Nephron (organoid): ENCODE data around the gene KIAA1671.
"Not testable (repeated sequence)": the region's sequence is repeated elsewhere in the genome, so short reads cannot be mapped to it uniquely, and the experiment has no call there.

Experiments
- H3K27ac Mint-ChIP-seq, 3 experiments: 2 replicates each; pipeline ENCODE4 v1.8.0; 2020; ENCODE audit warnings: mixed read lengths in 3 of 3, mild to moderate bottlenecking in 2 of 3, moderate library complexity in 1 of 3
- H3K27me3 Mint-ChIP-seq: 2 replicates; pipeline ENCODE4 v1.8.0; 2021; ENCODE audit warnings: low read depth, mild to moderate bottlenecking, moderate library complexity, mixed read lengths
- H3K36me3 Mint-ChIP-seq: 2 replicates; pipeline ENCODE4 v1.8.0; 2020; ENCODE audit warnings: low read depth, mixed read lengths
- H3K4me1 Mint-ChIP-seq: 2 replicates; pipeline ENCODE4 v1.8.0; 2020; ENCODE audit warnings: mixed read lengths
- H3K4me3 Mint-ChIP-seq, 3 experiments: 2 replicates each; pipeline ENCODE4 v1.8.0; 2020; ENCODE audit warnings: mild to moderate bottlenecking in 3 of 3, mixed read lengths in 3 of 3, moderate library complexity in 2 of 3
- H3K9me3 Mint-ChIP-seq: 2 replicates; pipeline ENCODE4 v1.8.0; 2020; ENCODE audit warnings: mixed read lengths
- TF ChIP-seq, protein P1 (sequence below), 3 experiments: fragments of 200-600 bp; sonication (generic); IDR thresholded peaks; one replicate each; pipeline ENCODE4 v1.5.0; 2021; ENCODE audit warnings: antibody characterized with exemption in 3 of 3; ENCODE audit not compliant: unreplicated experiment in 3 of 3

Gene KIAA1671

DNA sequence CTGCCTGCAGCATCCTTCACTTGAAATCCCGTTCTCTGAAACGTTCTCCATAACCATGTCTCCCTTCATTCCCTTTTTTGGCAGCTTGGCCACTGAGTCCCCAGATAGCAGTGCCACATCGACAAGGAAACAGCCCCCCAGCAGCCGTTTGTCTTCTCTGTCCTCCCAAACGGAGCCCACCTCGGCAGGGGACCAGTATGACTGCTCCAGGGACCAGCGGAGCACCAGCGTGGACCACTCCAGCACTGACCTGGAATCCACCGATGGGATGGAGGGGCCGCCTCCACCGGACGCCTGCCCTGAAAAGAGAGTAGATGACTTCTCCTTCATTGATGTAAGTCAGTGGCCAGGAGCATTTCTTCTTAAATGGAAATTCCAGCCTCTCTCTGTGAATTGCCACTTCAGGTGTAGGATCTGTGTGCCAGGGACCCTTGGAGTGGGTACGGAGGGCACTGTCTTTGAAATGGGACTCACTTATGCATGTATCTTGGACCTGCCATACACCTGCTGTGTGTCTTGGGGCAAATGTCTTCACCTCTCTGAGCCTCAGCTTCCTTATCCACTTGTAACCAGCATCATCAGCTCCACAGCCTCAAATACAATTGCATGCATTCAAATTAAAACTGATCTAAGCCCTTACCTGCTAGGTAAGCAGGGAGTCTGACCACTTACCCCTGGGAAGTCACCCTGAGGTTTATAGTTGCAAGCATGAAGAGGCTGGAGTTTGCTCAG lies 221.8 kb downstream of the KIAA1671 start:
- H3K27ac Mint-ChIP-seq: no peak overlapping the region
- peaks cover under 1% of the 10 kb centered on the region for H3K9me3 Mint-ChIP-seq
- peaks cover 28% of the 10 kb centered on the region for H3K36me3 Mint-ChIP-seq
- H3K4me1 Mint-ChIP-seq: no peaks in the 10 kb centered on the region
- H3K4me3 Mint-ChIP-seq: no peak overlapping the region
- no peaks in the 10 kb centered on the region for H3K27me3 Mint-ChIP-seq
- TF ChIP-seq, protein P1, sequence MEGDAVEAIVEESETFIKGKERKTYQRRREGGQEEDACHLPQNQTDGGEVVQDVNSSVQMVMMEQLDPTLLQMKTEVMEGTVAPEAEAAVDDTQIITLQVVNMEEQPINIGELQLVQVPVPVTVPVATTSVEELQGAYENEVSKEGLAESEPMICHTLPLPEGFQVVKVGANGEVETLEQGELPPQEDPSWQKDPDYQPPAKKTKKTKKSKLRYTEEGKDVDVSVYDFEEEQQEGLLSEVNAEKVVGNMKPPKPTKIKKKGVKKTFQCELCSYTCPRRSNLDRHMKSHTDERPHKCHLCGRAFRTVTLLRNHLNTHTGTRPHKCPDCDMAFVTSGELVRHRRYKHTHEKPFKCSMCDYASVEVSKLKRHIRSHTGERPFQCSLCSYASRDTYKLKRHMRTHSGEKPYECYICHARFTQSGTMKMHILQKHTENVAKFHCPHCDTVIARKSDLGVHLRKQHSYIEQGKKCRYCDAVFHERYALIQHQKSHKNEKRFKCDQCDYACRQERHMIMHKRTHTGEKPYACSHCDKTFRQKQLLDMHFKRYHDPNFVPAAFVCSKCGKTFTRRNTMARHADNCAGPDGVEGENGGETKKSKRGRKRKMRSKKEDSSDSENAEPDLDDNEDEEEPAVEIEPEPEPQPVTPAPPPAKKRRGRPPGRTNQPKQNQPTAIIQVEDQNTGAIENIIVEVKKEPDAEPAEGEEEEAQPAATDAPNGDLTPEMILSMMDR (IDR thresholded peaks at IDR 0.05; ENCODE audit: unreplicated experiment in 3 of 3): no peak

DNA sequence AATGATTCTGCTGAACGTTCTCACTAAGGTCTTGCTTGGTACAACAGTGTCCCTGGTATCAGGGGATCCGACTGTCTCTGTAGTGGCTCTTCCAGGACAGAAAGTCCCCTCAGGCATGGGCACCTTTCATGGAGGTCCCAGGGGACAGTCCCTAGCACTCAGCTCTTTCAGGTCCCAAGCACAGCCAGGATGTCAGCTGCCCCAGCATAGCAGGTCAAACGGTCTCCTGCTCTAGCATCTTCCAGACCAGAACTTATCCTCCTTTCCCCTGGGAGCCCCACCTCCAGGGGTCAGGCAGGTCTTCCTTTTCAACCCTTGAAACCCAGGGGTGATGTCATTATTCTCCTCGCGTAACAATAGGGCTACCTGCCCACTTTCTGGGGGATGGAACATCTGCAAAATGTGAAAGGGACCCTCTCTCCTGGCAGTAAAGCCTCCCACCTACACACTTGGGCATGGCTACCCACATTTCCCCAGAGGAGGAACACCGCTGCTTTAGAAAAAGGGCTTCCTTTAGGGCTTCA lies 222.4 kb downstream of the KIAA1671 start:
- TF ChIP-seq, protein P1 (IDR thresholded peaks at IDR 0.05; ENCODE audit: unreplicated experiment in 3 of 3): no peak
- Mint-ChIP-seq H3K27me3 (no peaks in the 10 kb centered on the region), H3K4me1 (no peaks in the 10 kb centered on the region), H3K4me3 (no peak overlapping the region), H3K9me3 (peaks cover 6% of the 10 kb centered on the region), H3K27ac (no peak overlapping the region), H3K36me3 (peaks cover 34% of the 10 kb centered on the region)

DNA sequence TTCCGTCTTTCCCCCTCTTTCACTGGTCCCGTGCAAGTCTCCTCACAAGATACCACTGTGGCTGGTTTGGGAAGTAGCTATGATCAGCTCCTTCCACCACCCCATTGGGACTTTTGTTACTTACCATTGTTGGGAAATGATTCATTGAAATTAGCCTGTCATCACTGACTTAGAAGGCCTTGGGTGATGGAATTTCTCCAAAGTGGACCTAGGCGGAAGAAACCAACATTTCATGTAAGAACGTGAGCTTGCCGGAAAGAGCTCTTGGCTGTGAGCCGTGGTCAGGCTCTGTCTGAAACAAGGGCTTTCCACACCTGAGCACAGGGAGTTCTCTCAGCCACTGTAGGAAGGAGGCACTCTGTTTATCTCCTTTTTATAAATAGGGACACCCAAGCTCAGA lies 223.7 kb downstream of the KIAA1671 start:
- H3K9me3 Mint-ChIP-seq: peaks cover 7% of the 10 kb centered on the region
- TF ChIP-seq, protein P1 (IDR thresholded peaks at IDR 0.05; ENCODE audit: unreplicated experiment in 3 of 3): no peak
- H3K27ac Mint-ChIP-seq: no peak overlapping the region
- H3K36me3 Mint-ChIP-seq: peaks cover 37% of the 10 kb centered on the region
- no peaks in the 10 kb centered on the region for H3K4me1 Mint-ChIP-seq
- no peak overlapping the region for H3K4me3 Mint-ChIP-seq
- no peaks in the 10 kb centered on the region for H3K27me3 Mint-ChIP-seq

DNA sequence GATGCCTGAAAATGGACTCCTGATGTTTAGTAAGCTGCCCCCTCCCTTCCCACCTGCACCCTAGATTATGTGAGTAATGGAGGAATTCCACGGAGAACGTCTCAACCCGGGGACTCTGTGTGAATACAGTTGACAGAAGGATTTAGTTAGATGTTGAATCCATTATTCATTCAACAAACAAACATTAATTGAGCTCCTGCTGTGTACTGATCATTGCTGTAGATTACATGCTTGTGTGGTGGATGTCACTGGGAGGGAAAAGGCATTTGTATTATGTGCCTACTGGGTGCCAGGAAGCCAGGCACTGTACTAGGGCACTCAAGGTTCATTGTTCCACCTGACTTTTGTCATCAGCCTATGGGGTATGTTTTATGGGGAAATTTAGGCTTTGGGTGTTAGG lies 224.3 kb downstream of the KIAA1671 start:
- H3K36me3 Mint-ChIP-seq: peaks cover 42% of the 10 kb centered on the region
- no peaks in the 10 kb centered on the region for H3K27me3 Mint-ChIP-seq
- H3K9me3 Mint-ChIP-seq: peaks cover 7% of the 10 kb centered on the region
- TF ChIP-seq, protein P1 (IDR thresholded peaks at IDR 0.05; ENCODE audit: unreplicated experiment in 3 of 3): no peak
- H3K27ac Mint-ChIP-seq: no peak overlapping the region
- H3K4me3 Mint-ChIP-seq: no peak overlapping the region
- no peaks in the 10 kb centered on the region for H3K4me1 Mint-ChIP-seq

DNA sequence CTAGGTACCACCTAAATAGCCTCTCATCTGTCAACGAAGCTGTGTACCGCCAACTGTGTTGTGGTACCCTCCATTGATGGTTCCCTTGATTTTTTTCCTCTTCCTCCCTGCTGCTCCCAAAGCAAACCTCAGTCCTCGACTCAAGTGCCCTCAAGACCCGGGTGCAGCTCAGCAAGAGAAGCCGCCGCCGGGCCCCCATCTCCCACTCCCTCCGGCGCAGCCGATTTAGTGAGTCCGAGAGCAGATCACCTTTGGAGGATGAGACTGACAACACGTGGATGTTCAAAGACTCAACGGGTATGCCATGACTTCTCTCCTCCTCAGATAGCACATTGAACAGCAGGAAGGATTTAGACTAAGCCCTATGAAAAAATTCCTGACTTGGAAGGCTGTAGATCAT lies 224.7 kb downstream of the KIAA1671 start:
- Mint-ChIP-seq H3K9me3 (peaks cover 7% of the 10 kb centered on the region), H3K4me1 (no peaks in the 10 kb centered on the region), H3K36me3 (peaks cover 42% of the 10 kb centered on the region), H3K4me3 (no peak overlapping the region), H3K27me3 (no peaks in the 10 kb centered on the region), H3K27ac (no peak overlapping the region)
- TF ChIP-seq, protein P1 (IDR thresholded peaks at IDR 0.05; ENCODE audit: unreplicated experiment in 3 of 3): no peak

DNA sequence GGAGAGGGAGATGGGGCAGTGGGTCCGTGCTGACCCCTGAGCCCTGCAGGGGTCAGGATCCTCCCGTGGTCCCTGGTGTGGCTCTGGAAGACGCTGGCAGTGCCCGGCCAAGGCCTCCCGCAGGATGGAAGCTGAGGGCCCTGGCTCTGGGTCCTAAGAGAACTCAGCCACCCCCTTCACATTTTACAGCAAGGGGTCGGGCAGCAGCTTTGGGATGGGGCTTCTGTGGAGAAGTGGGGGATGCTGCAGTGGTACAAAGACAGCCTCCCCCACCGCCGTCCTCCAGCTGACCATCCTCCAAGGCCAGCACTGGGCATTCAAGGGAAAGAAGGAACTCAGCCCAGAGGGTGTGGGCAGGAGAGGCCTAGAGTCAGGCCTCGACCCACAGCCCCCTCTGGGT lies 225.4 kb downstream of the KIAA1671 start:
- Mint-ChIP-seq H3K4me1 (no peaks in the 10 kb centered on the region), H3K36me3 (peaks cover 40% of the 10 kb centered on the region), H3K27ac (no peak overlapping the region), H3K9me3 (peaks cover 7% of the 10 kb centered on the region), H3K27me3 (no peaks in the 10 kb centered on the region), H3K4me3 (no peak overlapping the region)
- TF ChIP-seq, protein P1 (IDR thresholded peaks at IDR 0.05; ENCODE audit: unreplicated experiment in 3 of 3): no peak

DNA sequence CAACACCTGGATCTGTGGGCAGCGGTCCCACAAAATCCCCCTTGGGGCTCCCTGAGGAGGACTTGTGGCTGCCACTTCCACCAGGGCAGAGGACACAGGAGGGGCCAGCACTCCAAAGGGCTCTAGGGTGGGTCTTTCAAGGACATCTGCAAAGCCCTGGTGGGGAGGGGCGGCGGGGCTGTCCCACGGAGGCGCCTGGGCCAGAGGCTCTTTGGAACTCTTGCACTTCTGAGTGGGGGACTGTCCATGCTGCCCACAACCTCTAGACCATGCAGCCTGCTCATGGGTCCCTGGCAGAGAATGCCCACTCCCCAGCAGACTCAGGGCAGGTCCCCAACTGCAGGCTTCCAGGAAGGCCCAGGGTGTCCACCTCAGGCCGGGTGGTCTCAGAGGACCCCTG lies 225.8 kb downstream of the KIAA1671 start:
- not testable (repeated sequence) for H3K27me3 Mint-ChIP-seq, H3K27ac Mint-ChIP-seq, H3K4me1 Mint-ChIP-seq, H3K9me3 Mint-ChIP-seq, H3K4me3 Mint-ChIP-seq
- H3K36me3 Mint-ChIP-seq: peaks cover 42% of the 10 kb centered on the region

DNA sequence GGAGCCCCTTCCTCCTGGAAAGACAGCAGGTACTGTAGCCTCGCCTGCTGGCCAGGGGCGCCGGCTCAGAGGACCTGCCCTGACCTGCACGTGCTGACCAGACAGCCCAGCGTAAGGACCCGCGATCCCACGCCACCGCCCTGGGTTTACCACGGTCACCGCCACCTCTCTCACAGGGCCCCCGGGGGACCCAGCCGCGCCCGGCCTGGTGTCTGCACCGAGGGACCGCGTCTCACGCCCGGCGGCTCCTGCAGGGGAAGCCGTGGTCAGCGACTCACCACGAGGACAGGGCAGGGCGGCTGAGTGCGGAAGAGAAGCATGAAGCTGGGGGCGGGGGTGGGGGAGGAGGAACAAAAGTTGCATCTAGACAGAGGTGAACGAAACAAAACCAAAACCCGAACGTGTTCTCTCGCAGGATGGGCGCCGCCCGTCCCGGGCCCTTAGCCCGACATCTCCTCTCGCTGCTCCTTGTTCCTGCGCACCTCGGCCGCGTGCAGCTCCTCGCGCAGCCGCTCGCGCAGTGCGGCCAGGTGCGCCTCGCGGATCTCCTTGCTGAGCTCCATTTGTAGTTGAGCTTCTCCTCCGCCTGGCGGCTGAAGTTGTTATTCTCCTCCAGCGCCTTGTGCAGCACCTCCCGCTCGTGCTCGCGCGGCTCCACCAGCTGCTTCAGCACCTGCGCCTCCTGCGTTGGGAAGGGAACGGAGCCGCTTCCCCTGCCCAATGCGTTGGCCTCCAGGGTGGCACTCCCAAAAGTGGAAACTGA lies 226.5 kb downstream of the KIAA1671 start:
- not testable (repeated sequence) for H3K27ac Mint-ChIP-seq, H3K4me1 Mint-ChIP-seq, H3K27me3 Mint-ChIP-seq, H3K9me3 Mint-ChIP-seq, H3K4me3 Mint-ChIP-seq
- peaks cover 44% of the 10 kb centered on the region for H3K36me3 Mint-ChIP-seq
